GM19238 (cell line): ENCODE measurements around the gene MEGF6.
A peak's percentile ranks its signal among the peaks of the same experiment; 100 is the strongest.

ENCODE experiments used
- DNase-seq: peaks from one replicate; pipeline ENCODE4 v3.0.0; 2011; ENCODE audit warnings: low spot score; ENCODE audit not compliant: insufficient read length

MEGF6 gene

GRCh38 chr1:3571263-3571662, 40.0 kb downstream of the MEGF6 start:
- DNase-seq: no peak

GRCh38 chr1:3570066-3570986, 41.0 kb downstream of the MEGF6 start:
- DNase-seq: no peak

GRCh38 chr1:3569436-3569835, 41.9 kb downstream of the MEGF6 start:
- DNase-seq: no peak

GRCh38 chr1:3568815-3569435, 42.4 kb downstream of the MEGF6 start:
- DNase-seq: no peak

- DNase-seq: no peak
Observed at GRCh38 chr1:3566951-3567804, 44.1 kb downstream of the MEGF6 start.

GRCh38 chr1:3566003-3566885, 45.1 kb downstream of the MEGF6 start:
- DNase-seq: no peak

- peak; percentile 80 for DNase-seq
Observed at GRCh38 chr1:3564921-3565831, 46.1 kb downstream of the MEGF6 start.

- no peak for DNase-seq
Observed at GRCh38 chr1:3563610-3564009, 47.7 kb downstream of the MEGF6 start.

- no peak for DNase-seq
Observed at GRCh38 chr1:3563125-3563524, 48.2 kb downstream of the MEGF6 start.

GRCh38 chr1:3562712-3563111, 48.6 kb downstream of the MEGF6 start:
- no peak for DNase-seq

GRCh38 chr1:3561702-3562101, 49.6 kb downstream of the MEGF6 start:
- no peak for DNase-seq

GRCh38 chr1:3560981-3561380, 50.3 kb downstream of the MEGF6 start:
- DNase-seq: no peak

GRCh38 chr1:3560251-3560871, 50.9 kb downstream of the MEGF6 start:
- no peak for DNase-seq

GRCh38 chr1:3558036-3558726, 53.1 kb downstream of the MEGF6 start:
- no peak for DNase-seq

- DNase-seq: no peak
Observed at GRCh38 chr1:3557366-3557765, 53.9 kb downstream of the MEGF6 start.

- no peak for DNase-seq
Observed at GRCh38 chr1:3556336-3556735, 55.0 kb downstream of the MEGF6 start.

GRCh38 chr1:3555131-3555920, 56.0 kb downstream of the MEGF6 start:
- DNase-seq: no peak

- no peak for DNase-seq
Observed at GRCh38 chr1:3553940-3554223, 57.4 kb downstream of the MEGF6 start.
